ENCODE results near the gene REPS2.

DNA sequence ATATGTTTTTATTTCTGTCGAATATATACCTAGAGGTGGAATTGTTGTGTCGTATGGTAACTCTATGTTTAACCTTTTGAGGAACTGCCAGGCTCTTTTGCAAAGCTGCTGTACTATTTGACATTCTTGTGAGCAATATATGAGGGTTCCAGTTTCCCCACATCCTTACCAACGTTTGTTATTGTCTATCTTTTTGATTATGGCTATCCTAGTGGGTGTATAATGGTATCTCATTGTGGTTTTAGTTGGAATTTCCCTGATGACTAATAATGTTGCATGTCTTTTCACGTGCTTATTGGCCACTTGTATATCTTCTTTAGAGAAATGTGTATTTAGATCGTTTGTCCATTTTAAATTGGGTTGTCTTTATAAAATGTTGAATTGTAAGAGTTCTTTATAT is 24.5 kb downstream of the REPS2 start:
- TF ChIP-seq, protein P1, sequence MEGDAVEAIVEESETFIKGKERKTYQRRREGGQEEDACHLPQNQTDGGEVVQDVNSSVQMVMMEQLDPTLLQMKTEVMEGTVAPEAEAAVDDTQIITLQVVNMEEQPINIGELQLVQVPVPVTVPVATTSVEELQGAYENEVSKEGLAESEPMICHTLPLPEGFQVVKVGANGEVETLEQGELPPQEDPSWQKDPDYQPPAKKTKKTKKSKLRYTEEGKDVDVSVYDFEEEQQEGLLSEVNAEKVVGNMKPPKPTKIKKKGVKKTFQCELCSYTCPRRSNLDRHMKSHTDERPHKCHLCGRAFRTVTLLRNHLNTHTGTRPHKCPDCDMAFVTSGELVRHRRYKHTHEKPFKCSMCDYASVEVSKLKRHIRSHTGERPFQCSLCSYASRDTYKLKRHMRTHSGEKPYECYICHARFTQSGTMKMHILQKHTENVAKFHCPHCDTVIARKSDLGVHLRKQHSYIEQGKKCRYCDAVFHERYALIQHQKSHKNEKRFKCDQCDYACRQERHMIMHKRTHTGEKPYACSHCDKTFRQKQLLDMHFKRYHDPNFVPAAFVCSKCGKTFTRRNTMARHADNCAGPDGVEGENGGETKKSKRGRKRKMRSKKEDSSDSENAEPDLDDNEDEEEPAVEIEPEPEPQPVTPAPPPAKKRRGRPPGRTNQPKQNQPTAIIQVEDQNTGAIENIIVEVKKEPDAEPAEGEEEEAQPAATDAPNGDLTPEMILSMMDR (conservative IDR thresholded peaks at IDR 0.05; ENCODE audit: low read length) = no peak
- no peak for TF ChIP-seq EZH2phosphoT487 (IDR thresholded peaks at IDR 0.05; ENCODE audit: borderline replicate concordance, low read depth, low read length)
